GM10266 (cell line): ENCODE measurements around the gene NCCRP1.

ENCODE experiments used
- DNase-seq: peaks from one replicate; pipeline ENCODE4 v3.0.0; 2012; ENCODE audit errors: extremely low spot score
- TF ChIP-seq, protein P1 (sequence below): IDR thresholded peaks from 2 replicates; pipeline ENCODE4 v1.5.1; 2012; ENCODE audit warnings: mild to moderate bottlenecking, low read depth; ENCODE audit not compliant: control insufficient read depth, insufficient read depth; ENCODE audit errors: missing control alignments

The NCCRP1 gene

DNA sequence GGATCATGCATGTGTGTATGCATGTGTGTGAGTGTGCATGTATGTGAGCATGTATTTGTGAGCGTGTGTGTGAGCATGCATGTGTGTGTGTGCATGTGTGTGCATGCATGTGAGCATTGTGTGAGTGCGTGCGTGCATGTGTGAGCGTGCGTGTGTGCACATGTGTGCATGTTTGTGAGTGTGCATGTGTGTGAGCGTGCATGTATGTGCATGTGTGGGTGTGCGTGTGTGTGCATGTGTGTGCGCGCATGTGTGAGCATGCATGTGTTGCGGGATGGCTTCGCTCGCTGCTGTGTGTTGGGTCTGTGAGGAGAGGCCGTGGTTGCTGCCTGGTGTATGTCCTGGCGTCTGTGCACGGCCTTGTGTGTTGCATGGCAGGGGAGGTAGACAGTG is 38.8 kb upstream of the NCCRP1 start:
- DNase-seq = no peak
- TF ChIP-seq, protein P1, sequence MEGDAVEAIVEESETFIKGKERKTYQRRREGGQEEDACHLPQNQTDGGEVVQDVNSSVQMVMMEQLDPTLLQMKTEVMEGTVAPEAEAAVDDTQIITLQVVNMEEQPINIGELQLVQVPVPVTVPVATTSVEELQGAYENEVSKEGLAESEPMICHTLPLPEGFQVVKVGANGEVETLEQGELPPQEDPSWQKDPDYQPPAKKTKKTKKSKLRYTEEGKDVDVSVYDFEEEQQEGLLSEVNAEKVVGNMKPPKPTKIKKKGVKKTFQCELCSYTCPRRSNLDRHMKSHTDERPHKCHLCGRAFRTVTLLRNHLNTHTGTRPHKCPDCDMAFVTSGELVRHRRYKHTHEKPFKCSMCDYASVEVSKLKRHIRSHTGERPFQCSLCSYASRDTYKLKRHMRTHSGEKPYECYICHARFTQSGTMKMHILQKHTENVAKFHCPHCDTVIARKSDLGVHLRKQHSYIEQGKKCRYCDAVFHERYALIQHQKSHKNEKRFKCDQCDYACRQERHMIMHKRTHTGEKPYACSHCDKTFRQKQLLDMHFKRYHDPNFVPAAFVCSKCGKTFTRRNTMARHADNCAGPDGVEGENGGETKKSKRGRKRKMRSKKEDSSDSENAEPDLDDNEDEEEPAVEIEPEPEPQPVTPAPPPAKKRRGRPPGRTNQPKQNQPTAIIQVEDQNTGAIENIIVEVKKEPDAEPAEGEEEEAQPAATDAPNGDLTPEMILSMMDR = no peak

DNA sequence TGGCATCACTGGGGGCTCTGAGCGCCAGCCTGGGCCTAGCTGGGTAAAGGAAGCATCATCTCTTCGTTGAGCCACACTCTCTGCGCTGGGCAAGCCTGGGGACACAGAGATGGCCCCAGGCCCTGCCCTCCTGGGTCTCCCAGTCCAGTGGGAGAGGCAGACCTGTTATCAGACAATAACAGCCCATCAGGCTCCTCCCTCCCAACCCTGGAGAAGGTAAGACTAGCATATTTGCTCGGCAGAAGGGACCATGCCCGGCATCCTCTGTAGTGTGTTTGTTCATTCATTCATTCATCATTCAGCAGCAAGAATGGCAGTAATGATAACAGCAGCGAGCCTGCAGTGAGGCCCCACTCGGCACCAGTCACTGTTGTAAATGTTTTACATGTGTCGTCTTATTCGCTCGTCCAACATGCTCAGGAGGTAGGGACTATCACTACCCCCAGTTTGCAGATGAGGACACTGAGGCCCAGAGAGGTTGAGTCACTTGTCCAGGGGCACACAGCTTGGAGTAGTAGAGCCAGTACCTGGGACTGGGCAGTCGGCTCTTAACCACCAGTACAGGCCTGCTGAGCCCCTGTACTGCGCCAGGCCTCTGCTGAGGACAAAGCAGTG is 38.0 kb upstream of the NCCRP1 start:
- DNase-seq = no peak
- TF ChIP-seq, protein P1 = no peak

- TF ChIP-seq, protein P1 = no peak
- no peak for DNase-seq
Observed at GRCh38 chr19:39160523-39160861, 36.3 kb upstream of the NCCRP1 start.

GRCh38 chr19:39160889-39161672 is 35.7 kb upstream of the NCCRP1 start:
- DNase-seq = no peak
- TF ChIP-seq, protein P1 = no peak

GRCh38 chr19:39162441-39163043 is 34.2 kb upstream of the NCCRP1 start:
- TF ChIP-seq, protein P1 = no peak
- DNase-seq = no peak

DNA sequence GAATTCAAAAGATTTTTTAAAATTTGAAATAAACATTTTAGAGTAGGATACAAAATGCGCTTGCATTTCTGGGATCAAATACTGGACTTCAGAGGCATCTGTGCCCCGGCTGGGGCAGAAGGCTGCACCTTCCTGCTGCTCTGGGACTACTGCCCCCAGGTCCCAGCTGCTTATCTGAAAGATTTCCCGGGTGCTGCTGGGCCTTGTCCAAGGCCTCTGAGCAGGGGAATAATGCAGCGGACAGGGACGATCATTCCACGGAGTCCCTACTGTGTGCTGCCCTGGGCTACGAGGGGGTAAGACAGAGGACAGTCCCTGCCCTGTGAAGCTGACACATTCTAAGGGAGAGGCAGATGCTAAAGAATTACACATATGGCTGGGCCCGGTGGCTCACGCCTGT is 33.1 kb upstream of the NCCRP1 start:
- no peak for DNase-seq
- TF ChIP-seq, protein P1 = no peak

DNA sequence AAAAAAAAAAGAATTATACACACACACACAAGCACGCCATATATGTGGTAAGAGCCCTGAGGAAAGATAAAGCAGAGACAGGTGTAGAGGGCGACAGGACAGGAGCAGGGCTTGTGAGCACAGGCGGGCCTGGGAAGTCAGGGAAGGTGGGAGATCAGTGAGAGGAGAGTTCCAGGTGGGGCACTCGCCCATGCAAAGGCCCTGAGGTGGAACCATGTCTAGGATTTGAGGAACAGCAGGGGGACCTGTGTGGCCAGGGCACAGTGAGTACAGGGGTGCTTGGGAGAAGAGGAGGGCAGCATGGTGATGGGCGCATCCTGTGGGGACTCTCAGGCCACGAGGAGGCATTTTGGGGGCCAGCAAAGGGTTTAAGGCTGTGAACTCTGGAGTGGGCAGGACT is 32.5 kb upstream of the NCCRP1 start:
- TF ChIP-seq, protein P1 = no peak
- no peak for DNase-seq
